ENCODE measurements around the gene AMIGO1. TPM values are rescaled to one million over a fixed set of nuclear protein-coding genes. Genes with fewer than 3 reads are reported as not detected.

Gene AMIGO1
- total RNA-seq, 1 experiment from 2014 or later: 2.5 TPM

GRCh38 chr1:109502364-109502851 lies 7.1 kb downstream of the AMIGO1 start:
- DNase-seq (ENCODE audit: low read depth): no peak

GRCh38 chr1:109501644-109502363 lies 7.7 kb downstream of the AMIGO1 start:
- DNase-seq (ENCODE audit: low read depth): no peak

- DNase-seq (ENCODE audit: low read depth): no peak
These were observed 8.6 kb downstream of the AMIGO1 start for GRCh38 chr1:109500941-109501381.

- no peak for DNase-seq (ENCODE audit: low read depth)
These were observed 9.6 kb downstream of the AMIGO1 start for GRCh38 chr1:109499661-109500536.

- no peak for DNase-seq (ENCODE audit: low read depth)
These were observed 10.4 kb downstream of the AMIGO1 start for GRCh38 chr1:109499081-109499480.

GRCh38 chr1:109498161-109498801 lies 11.2 kb downstream of the AMIGO1 start:
- DNase-seq (ENCODE audit: low read depth): peak; percentile 42

- no peak for DNase-seq (ENCODE audit: low read depth)
These were observed 11.9 kb downstream of the AMIGO1 start for GRCh38 chr1:109497449-109498160.

GRCh38 chr1:109495738-109496137 lies 13.8 kb downstream of the AMIGO1 start:
- DNase-seq (ENCODE audit: low read depth): no peak

GRCh38 chr1:109493805-109494539 lies 15.6 kb downstream of the AMIGO1 start, which contains the start of gene CYB561D1:
TSS of gene CYB561D1 (plus strand) at chr1:109494094. CDS start at chr1:109494140, 46 bp downstream.
- peak; percentile 81 for DNase-seq (ENCODE audit: low read depth)

- peak; percentile 35 for DNase-seq (ENCODE audit: low read depth)
These were observed 16.3 kb downstream of the AMIGO1 start for GRCh38 chr1:109493227-109493626.

- DNase-seq (ENCODE audit: low read depth): no peak
These were observed 16.7 kb downstream of the AMIGO1 start for GRCh38 chr1:109492779-109493178.

- no peak for DNase-seq (ENCODE audit: low read depth)
These were observed 18.2 kb downstream of the AMIGO1 start for GRCh38 chr1:109491372-109491771.

GRCh38 chr1:109490934-109491302 lies 18.6 kb downstream of the AMIGO1 start:
- no peak for DNase-seq (ENCODE audit: low read depth)

GRCh38 chr1:109490029-109490933 lies 19.2 kb downstream of the AMIGO1 start:
- peak; percentile 62 for DNase-seq (ENCODE audit: low read depth)

GRCh38 chr1:109488696-109489095 lies 20.8 kb downstream of the AMIGO1 start:
- DNase-seq (ENCODE audit: low read depth): no peak

- no peak for DNase-seq (ENCODE audit: low read depth)
These were observed 21.3 kb downstream of the AMIGO1 start for GRCh38 chr1:109488201-109488600.

GRCh38 chr1:109487261-109487660 lies 22.3 kb downstream of the AMIGO1 start:
- DNase-seq (ENCODE audit: low read depth): no peak

GRCh38 chr1:109485001-109485400 lies 24.5 kb downstream of the AMIGO1 start:
- no peak for DNase-seq (ENCODE audit: low read depth)

- DNase-seq (ENCODE audit: low read depth): no peak
These were observed 25.0 kb downstream of the AMIGO1 start for GRCh38 chr1:109484519-109484975.

Measured in RPMI7951 (cell line).